GM04503 (cell line): ENCODE results near the gene DEFB116.
"Not testable (repeated sequence)": the region's sequence is repeated elsewhere in the genome, so short reads cannot be mapped to it uniquely, and the experiment has no call there.

Source experiments
- DNase-seq: peaks from one replicate; pipeline ENCODE4 v3.0.0-alpha.2; 2012; ENCODE audit warnings: low read depth

Gene DEFB116, protein sequence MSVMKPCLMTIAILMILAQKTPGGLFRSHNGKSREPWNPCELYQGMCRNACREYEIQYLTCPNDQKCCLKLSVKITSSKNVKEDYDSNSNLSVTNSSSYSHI

DNA sequence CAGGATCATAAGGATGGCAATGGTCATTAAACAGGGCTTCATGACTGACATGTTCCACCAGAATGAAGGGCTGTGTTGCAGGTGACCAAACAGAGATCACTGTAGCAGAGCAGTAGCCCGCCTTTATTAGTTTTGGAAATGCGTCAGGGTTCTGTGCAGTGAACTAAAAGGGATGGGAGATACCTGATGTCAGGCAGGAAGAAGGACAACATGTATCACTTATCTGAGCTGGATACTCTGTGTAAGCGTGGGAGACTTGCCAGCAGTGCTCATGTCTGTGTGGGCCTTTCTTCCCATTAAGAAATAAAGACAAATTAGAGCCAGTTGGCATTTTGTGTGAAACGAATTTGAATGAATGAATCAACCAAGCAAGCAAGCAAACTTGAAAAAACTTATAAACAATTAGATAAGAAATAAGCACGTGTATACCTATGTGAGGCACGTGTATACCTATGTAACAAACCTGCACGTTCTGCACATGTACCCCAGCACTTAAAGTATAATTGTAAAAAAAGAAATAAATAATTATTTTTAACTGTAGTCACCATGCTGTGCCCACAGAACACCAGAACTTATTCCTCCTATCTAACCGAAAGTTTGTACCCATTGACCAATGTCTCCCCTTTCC lies at the start of gene DEFB116:
TSS of gene DEFB116 (minus strand) at position 51 of the 628 bp plus-strand sequence. CDS start at position 51, 0 bp downstream.
- DNase-seq, result no peak

DNA sequence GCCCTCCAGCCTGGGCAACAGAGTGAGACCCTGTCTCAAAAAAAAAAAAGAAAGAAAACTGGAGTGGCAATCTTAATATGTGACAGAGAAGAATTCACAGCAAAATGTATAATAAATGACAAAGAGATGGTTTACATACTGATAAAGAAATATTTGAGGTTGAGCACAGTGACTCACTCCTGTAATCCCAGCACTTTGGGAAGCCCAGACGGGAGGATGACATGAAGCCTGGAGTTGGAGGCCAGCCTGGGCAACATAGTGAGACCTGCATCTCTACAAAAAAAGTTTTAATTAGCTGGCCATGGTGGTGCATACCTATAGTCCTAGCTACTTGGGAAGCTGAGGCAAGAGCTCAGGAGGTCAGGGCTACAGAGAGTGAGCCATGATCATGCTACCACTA lies 47.6 kb upstream of the DEFB116 start:
- DNase-seq, result no peak

DNA sequence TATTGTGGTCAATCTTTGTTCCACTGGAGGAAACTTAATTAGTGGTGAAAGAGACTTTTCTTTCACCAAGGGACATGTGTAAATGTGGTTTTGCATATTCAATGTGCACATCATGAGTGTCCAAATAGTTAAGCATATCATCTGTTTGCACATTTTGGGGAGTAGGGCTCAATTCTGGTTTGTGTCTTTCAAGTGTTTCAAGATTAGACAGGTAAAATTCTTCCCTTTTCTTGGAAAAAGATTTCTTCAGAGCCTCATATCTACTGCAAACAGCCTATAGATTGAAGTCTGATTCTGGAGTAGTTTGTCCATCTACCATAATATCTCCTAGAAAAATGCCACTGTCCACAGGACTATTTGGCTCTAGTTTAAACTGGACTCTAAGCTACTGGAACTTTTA lies 33.1 kb upstream of the DEFB116 start:
- no peak for DNase-seq

DNA sequence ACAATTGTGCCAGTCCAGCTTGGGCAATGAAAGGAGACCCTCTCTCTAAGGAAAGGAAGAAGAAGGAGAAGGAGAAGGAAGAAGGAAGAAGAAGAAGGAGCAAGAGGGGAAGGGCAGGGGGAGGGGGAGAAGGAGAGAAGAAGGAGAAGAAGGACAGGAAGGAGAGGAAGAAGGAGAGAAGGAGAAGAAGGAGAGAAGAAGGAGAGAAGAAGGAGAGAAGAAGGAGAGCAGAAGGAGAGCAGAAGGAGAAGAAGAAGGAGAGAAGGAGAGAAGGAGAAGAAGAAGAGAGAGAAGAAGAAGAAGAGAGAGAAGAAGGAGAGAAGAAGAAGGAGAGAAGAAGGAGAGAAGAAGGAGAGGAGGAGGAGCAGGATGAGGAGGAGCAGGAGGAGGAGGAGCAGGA lies 22.5 kb upstream of the DEFB116 start:
- DNase-seq, result no peak

DNA sequence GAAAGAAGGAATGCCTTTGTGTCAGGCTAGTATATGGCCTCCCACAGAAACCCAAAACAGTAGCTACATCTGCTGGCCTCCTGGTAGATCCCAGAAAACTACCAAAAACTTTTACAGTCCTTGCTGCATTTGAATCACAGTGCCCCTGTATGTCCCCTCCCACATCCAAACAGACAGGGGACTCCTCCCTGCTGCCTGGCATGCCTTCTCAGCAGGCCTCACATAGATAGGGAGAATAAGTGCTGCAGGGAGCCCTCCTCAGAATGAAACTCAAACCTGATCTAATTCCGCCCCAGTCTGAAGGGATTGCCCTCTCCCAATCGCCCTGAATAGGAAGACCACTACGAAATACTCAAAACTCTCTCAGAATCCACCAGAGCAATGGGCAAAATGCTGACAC lies 14.1 kb upstream of the DEFB116 start:
- no peak for DNase-seq

DNA sequence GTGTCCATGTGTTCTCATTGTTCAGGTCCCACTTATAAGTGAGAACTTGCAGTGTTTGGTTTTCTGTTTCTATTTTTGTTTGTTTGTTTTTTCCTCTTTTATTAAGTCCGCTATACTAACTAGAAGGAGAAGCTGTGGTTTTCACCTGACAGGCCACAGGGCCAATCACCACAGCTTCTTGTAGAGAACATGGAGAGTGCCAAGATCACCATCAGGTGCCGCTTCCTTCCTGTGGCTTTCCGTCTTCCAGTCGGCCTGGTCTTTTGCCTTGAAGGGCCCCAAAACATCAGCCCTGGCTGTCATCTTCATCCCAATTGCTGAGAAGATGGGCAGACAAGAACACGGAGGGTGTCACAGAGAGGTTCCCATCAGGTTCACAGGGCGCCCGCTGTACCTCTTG lies 23.4 kb downstream of the DEFB116 start:
- DNase-seq, result not testable (repeated sequence)

DNA sequence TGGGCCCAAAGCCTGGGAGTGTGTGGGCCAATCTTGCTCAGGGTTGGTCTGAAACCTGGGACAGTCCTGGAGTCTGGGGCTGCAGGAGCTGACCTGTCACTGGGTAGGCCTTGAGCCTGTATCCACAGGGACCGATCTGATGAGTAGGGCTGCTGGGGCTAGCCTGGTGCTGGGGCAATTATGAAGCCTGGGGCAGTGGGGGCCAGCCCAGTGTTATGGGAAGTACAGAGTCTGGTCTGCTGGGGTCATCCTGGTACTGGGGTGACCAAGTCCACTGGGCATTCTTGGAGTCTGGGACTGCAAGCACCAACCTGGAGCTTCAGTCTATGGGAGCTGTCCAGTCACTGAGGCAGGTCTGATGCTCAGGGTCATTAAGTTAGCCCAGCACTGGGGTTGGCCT lies 30.2 kb downstream of the DEFB116 start:
- no peak for DNase-seq

DNA sequence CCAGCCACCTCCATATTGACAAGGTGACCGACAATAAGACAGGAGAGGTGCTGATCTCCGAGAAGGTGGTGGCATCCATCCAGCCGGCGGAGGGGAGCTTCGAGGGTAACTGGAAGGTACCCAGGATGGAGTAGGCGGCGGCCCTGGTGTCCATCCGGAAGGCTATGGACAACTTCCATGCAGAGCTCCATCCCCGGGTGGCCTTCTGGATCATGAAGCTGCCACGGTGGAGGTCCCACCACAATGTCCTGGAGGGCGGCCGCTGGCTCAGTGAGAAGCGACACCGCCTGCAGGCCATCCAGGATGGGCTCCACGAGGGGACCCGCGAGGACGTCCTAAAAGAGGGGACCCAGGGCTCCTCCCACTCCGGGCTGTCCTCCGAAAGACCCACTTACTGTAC lies 33.9 kb downstream of the DEFB116 start:
- DNase-seq, result no peak

DNA sequence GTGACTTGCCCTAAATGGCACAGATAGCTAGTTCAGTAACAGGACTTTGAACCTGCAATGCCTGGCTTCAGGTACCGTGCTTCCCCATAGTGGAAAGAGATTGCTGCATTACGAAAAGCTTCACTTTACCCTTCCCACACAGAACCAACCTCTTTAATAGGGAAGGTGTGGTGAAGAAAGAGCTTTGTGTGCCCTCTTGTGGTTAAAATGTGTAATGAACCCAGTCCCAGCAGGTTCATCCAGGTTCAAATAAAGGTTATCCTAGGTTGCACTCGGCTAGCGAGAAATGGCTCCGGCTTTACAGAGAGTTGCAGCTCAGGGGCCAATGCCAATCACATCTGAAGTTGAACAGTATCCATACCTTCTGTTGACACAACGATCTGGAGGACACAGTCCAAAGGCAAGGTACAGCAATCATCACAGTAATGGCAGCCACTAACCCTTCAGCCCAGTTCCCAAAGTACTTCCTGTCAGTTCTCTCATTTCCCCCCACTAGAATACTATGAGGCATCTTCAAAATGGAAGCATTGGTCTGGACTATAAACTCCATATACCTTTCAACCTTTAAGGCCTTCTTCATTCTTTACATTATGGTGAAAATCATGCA lies 48.0 kb downstream of the DEFB116 start:
- no peak for DNase-seq

DNA sequence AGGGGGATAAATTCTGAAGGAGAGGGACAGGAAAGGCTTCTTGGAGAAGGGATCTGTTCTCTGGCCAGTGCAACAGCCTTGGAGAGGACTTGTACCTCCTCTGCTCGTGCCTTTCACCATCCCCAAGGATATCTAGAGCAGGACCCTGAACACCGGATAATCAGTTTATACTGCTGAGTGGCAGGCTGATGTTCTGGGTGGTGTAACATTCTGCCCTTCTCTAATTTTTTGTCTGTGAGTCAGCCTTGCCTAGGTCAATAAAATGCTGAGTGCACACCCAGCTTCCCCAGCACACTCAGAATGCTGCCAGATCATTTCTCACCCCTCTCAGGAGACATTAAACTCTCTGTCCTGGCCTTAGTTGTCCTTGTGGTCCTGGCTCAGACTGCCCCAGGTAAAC lies 51.0 kb downstream of the DEFB116 start, which contains the start of gene DEFB115:
TSS of gene DEFB115 (plus strand) at position 301 of the 400 bp plus-strand sequence. CDS start at position 301, 0 bp downstream.
- DNase-seq, result no peak

DNA sequence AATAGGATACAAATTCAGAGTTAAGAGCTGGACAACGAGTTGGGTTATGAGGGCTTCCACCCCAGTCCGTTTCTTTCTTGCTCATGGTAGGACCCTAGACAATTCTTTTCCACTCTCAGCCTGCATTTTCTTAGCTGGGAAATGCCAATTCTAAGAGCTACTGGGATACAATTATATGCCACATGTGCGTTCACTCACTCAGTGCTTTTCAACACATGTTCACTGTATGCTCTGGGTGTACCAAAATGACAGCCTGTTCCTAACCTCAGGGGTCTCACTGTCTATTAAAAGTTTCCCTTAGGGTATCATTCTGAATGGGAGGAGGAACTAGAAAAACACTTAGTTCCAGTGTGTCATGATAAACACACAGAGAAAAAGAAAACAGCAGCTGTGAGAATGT lies 51.4 kb downstream of the DEFB116 start:
- no peak for DNase-seq
